BJ (cell line): ENCODE results near the gene INSL6. TPM values are rescaled to one million over a fixed set of nuclear protein-coding genes. Genes with fewer than 3 reads are reported as not detected.

Experiments
- CTCF ChIA-PET: fragments of 350-600 bp; formaldehyde crosslinking; extraction: SDS; loops from one replicate; lab custom pipeline; 2021; ENCODE audit warnings: antibody characterized with exemption, inconsistent platforms; lab: Yijun Ruan, JAX
- POLR2A ChIA-PET: fragments of 300-600 bp; sonication (Branson Sonifier 250); formaldehyde crosslinking; extraction: SDS; loops from one replicate; lab custom pipeline; 2021; ENCODE audit warnings: antibody characterized with exemption; lab: Charles Lee
- DNase-seq: peaks from one replicate; pipeline ENCODE4 v3.0.0-alpha.2; 2011; ENCODE audit warnings: low read depth
- H3K27me3 ChIP-seq: 2 replicates; pipeline ENCODE4 v1.6.0; 2011; ENCODE audit warnings: low read length; ENCODE audit not compliant: control insufficient read depth, insufficient read depth
- H3K36me3 ChIP-seq: 2 replicates; pipeline ENCODE4 v1.5.1; 2011; ENCODE audit warnings: low read length; ENCODE audit not compliant: control insufficient read depth, insufficient read depth
- H3K4me3 ChIP-seq: 2 replicates; pipeline ENCODE4 v1.5.1; 2011; ENCODE audit warnings: low read depth, mild to moderate bottlenecking, control low read depth, low read length
- CTCF ChIP-seq: IDR thresholded peaks from 2 replicates; pipeline ENCODE4 v1.5.1; 2011; ENCODE audit warnings: low read depth, mild to moderate bottlenecking, control low read depth, inconsistent platforms, low read length, moderate library complexity; ENCODE audit not compliant: insufficient read depth
- polyA plus RNA-seq: library from polyadenylated mRNA; depleted of rRNA; stranded (reverse); fragments of >200 nt; gene quantifications from 2 replicates; pipeline ENCODE4 v1.2.3, GENCODE V29; 2011

Gene INSL6
- polyA plus RNA-seq, 1 experiment: not detected

GRCh38 chr9:5193345-5193744 lies 7.9 kb upstream of the INSL6 start:
- H3K27me3 ChIP-seq: peaks cover 2% of the 10 kb centered on the region
- H3K36me3 ChIP-seq: no peaks in the 10 kb centered on the region
- H3K4me3 ChIP-seq: no peak overlapping the region
- ChIA-PET POLR2A (no interaction called here), CTCF (interaction anchor here (1.2 kb wide), 1 partner anchor 407 kb away, joined by 6 read pairs; no protein-coding TSS in a partner anchor)
- no peak for TF ChIP-seq CTCF
- no peak for DNase-seq

DNA sequence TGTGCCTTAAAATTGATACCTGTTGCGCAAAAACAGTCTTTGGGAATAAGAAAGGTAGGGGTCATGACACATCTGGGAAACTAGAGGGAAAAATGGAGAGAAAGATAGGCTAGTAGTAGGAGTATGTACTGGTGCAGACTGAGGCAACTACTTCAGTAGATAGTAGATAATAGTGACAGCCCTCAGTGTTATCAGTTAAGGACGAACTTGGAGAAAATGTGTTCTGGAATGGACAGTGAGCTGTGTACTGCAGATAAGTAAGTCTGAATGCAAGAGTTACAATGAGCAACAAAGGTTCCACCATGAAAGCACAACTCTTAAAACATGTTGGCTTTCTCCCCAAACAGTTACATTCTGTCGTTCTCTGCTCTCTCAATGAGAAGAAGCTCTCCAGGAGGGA lies 6.5 kb upstream of the INSL6 start:
- TF ChIP-seq CTCF: no peak
- POLR2A ChIA-PET: no interaction called here
- CTCF ChIA-PET: interaction anchor here (1.2 kb wide), 1 partner anchor 409 kb away, joined by 6 read pairs; no protein-coding TSS in a partner anchor
- H3K27me3 ChIP-seq: peaks cover 2% of the 10 kb centered on the region
- H3K36me3 ChIP-seq: no peaks in the 10 kb centered on the region
- DNase-seq: no peak
- H3K4me3 ChIP-seq: no peak overlapping the region

GRCh38 chr9:5188060-5188984 lies 2.9 kb upstream of the INSL6 start:
- no peak for TF ChIP-seq CTCF
- H3K4me3 ChIP-seq: no peak overlapping the region
- ChIA-PET CTCF (interaction anchor here (0.7 to 5.2 kb wide), 7 partner anchors 9 to 412 kb away, joined by 3 to 42 read pairs (median 4); no protein-coding TSS in a partner anchor), POLR2A (no interaction called here)
- H3K27me3 ChIP-seq: no peaks in the 10 kb centered on the region; the same call in 1 of the 2 replicates
- no peak for DNase-seq
- no peaks in the 10 kb centered on the region for H3K36me3 ChIP-seq

- peak; percentile 3 for DNase-seq
- POLR2A ChIA-PET: no interaction called here
- H3K4me3 ChIP-seq: no peak overlapping the region
These were observed 1.2 kb upstream of the INSL6 start for GRCh38 chr9:5186416-5187169.

More at GRCh38 chr9:5186416-5187169, 1.2 kb upstream of the INSL6 start:
- Histone ChIP-seq H3K27me3 (no peaks in the 10 kb centered on the region), H3K36me3 (no peaks in the 10 kb centered on the region)
- TF ChIP-seq CTCF: peak; percentile 80
- CTCF ChIA-PET: interaction anchor here (0.6 to 5.2 kb wide), 24 partner anchors 9 to 577 kb away, joined by 3 to 42 read pairs (median 5); partner anchors contain the start of genes CD274 and PLGRKT
